ENCODE measurements around the gene PSMA1.

Gene PSMA1

GRCh38 chr11:14503023-14503422 lies 17.2 kb downstream of the PSMA1 start:
- no peaks in the 10 kb centered on the region for H3K4me1 ChIP-seq (ENCODE audit: insufficient read depth, insufficient read length)
- H3K4me3 ChIP-seq (ENCODE audit: insufficient read length, low read depth), result no peak overlapping the region
- TF ChIP-seq SUZ12 (IDR thresholded peaks at IDR 0.05; ENCODE audit: extremely low read depth, insufficient read depth, insufficient read length) (no peak), ZNF274 (IDR thresholded peaks at IDR 0.05; ENCODE audit: low read depth, low read length) (no peak), YY1 (IDR thresholded peaks at IDR 0.05; ENCODE audit: insufficient read depth, insufficient read length) (no peak)
- no peak for DNase-seq (ENCODE audit: low read depth, low spot score)
- peaks cover 51% of the 10 kb centered on the region for H3K36me3 ChIP-seq (ENCODE audit: insufficient read depth, insufficient read length, low read length)
- H3K27me3 ChIP-seq (ENCODE audit: insufficient read depth, insufficient read length), result no peaks in the 10 kb centered on the region
- H3K9ac ChIP-seq (ENCODE audit: insufficient read length, low read depth), result no peak overlapping the region
- no peaks in the 10 kb centered on the region for H3K9me3 ChIP-seq (ENCODE audit: insufficient read depth, low read length)

- Histone ChIP-seq H3K9ac (ENCODE audit: insufficient read length, low read depth) (no peak overlapping the region), H3K36me3 (ENCODE audit: insufficient read depth, insufficient read length, low read length) (peaks cover 50% of the 10 kb centered on the region), H3K9me3 (ENCODE audit: insufficient read depth, low read length) (no peaks in the 10 kb centered on the region), H3K27me3 (ENCODE audit: insufficient read depth, insufficient read length) (no peaks in the 10 kb centered on the region), H3K4me1 (ENCODE audit: insufficient read depth, insufficient read length) (no peaks in the 10 kb centered on the region), H3K4me3 (ENCODE audit: insufficient read length, low read depth) (no peak overlapping the region)
- TF ChIP-seq YY1 (IDR thresholded peaks at IDR 0.05; ENCODE audit: insufficient read depth, insufficient read length) (no peak), SUZ12 (IDR thresholded peaks at IDR 0.05; ENCODE audit: extremely low read depth, insufficient read depth, insufficient read length) (no peak), ZNF274 (IDR thresholded peaks at IDR 0.05; ENCODE audit: low read depth, low read length) (no peak)
- no peak for DNase-seq (ENCODE audit: low read depth, low spot score)
Observed at GRCh38 chr11:14502039-14502438, 18.1 kb downstream of the PSMA1 start.

GRCh38 chr11:14500181-14500651 lies 20.0 kb downstream of the PSMA1 start:
- H3K9ac ChIP-seq (ENCODE audit: insufficient read length, low read depth), result peak overlapping the region; percentile 77
- DNase-seq (ENCODE audit: low read depth, low spot score), result no peak
- peaks cover 49% of the 10 kb centered on the region for H3K36me3 ChIP-seq (ENCODE audit: insufficient read depth, insufficient read length, low read length)
- H3K9me3 ChIP-seq (ENCODE audit: insufficient read depth, low read length), result no peaks in the 10 kb centered on the region
- H3K27me3 ChIP-seq (ENCODE audit: insufficient read depth, insufficient read length), result no peaks in the 10 kb centered on the region
- no peaks in the 10 kb centered on the region for H3K4me1 ChIP-seq (ENCODE audit: insufficient read depth, insufficient read length)
- TF ChIP-seq SUZ12 (IDR thresholded peaks at IDR 0.05; ENCODE audit: extremely low read depth, insufficient read depth, insufficient read length) (no peak), YY1 (IDR thresholded peaks at IDR 0.05; ENCODE audit: insufficient read depth, insufficient read length) (no peak), ZNF274 (IDR thresholded peaks at IDR 0.05; ENCODE audit: low read depth, low read length) (no peak)
- peak overlapping the region; percentile 78 for H3K4me3 ChIP-seq (ENCODE audit: insufficient read length, low read depth)

DNA sequence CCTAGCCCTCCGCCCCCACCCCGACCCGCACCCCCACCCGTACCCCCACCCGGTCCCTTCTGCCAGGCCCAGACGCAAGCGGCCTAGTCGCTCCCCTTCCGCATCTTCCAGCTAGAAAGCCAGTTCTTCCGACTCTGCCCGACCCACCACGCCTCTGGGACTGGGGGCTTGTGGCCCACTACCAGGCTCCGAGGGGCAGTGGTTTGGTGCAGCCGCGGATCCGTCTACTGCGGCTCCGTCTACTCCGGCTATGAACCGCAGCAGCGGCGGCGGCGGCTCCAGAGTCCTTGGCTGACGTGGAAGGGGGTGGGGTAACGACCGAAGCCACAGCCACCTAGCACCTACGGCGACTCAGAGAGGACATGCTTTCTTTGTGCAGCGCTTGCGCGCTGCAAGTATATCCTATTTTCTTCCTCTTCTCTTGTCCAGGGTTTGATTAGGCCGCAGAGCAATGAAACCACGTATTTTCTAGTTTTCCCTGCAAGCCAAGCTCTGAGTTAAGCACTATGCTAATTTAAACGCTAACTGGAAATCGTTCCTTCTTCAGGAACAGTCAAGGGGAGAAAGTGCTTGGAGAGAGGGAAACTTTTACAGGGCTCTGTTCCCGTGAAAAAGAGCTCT lies 20.5 kb downstream of the PSMA1 start, which contains the start of gene COPB1:
Gene COPB1 (minus strand): TSS at position 252 of the 621 bp plus-strand sequence. CDS start 883 bp downstream, outside the sequence.
- peak within 1 kb of the TSS; percentile 94 for H3K9ac ChIP-seq (ENCODE audit: insufficient read length, low read depth)
- peak; percentile 82 for DNase-seq (ENCODE audit: low read depth, low spot score)
- peaks cover 49% of the 10 kb centered on the region for H3K36me3 ChIP-seq (ENCODE audit: insufficient read depth, insufficient read length, low read length)
- TF ChIP-seq SUZ12 (IDR thresholded peaks at IDR 0.05; ENCODE audit: extremely low read depth, insufficient read depth, insufficient read length) (no peak), ZNF274 (IDR thresholded peaks at IDR 0.05; ENCODE audit: low read depth, low read length) (no peak), YY1 (IDR thresholded peaks at IDR 0.05; ENCODE audit: insufficient read depth, insufficient read length) (no peak)
- H3K9me3 ChIP-seq (ENCODE audit: insufficient read depth, low read length), result no peaks in the 10 kb centered on the region
- no peaks in the 10 kb centered on the region for H3K27me3 ChIP-seq (ENCODE audit: insufficient read depth, insufficient read length)
- H3K4me1 ChIP-seq (ENCODE audit: insufficient read depth, insufficient read length), result no peaks in the 10 kb centered on the region
- H3K4me3 ChIP-seq (ENCODE audit: insufficient read length, low read depth), result peak within 1 kb of the TSS; percentile 78

DNA sequence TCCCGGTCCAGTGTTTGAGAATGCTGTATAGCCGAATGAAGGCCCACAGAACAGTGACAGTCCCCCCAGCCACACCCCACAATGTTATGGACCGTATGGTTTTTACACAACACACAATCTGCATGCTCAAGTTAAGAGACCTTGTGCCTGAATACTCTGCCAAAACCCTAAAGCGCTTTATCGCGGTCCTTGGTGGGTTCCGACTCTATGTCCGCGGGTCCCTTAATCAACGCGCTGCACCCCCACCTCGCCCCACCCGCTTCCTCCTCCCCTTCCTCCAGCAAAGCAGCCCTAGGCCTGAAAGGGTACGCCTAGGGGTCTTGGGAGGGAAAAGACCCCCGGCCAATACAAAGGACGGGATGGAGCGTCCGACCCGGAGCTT lies 21.0 kb downstream of the PSMA1 start:
- Histone ChIP-seq H3K4me3 (ENCODE audit: insufficient read length, low read depth) (peak overlapping the region; percentile 78), H3K36me3 (ENCODE audit: insufficient read depth, insufficient read length, low read length) (peaks cover 48% of the 10 kb centered on the region)
- no peak for DNase-seq (ENCODE audit: low read depth, low spot score)

DNA sequence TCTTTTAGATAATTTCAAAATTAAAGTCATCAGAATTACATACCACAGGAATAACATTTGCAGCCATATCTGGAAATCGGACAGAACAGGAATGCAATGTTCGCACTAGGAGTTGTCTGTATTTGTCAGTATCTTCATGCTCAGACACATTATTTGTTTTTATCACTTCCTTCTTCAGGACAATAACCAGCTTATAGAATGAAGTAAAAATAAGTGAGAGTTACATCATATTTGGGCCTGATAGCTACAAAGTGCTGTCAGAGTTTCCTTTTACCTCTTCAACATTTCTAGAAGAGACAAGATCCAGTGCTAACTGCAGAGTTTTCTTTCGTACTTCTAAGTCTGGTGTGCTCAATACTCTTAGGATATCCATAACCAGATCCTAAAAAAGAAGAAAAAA lies 39.5 kb downstream of the PSMA1 start:
- Histone ChIP-seq H3K9ac (ENCODE audit: insufficient read length, low read depth) (no peak overlapping the region), H3K36me3 (ENCODE audit: insufficient read depth, insufficient read length, low read length) (peaks cover 84% of the 10 kb centered on the region), H3K4me3 (ENCODE audit: insufficient read length, low read depth) (no peak overlapping the region), H3K27me3 (ENCODE audit: insufficient read depth, insufficient read length) (no peaks in the 10 kb centered on the region), H3K4me1 (ENCODE audit: insufficient read depth, insufficient read length) (no peaks in the 10 kb centered on the region), H3K9me3 (ENCODE audit: insufficient read depth, low read length) (no peaks in the 10 kb centered on the region)
- DNase-seq (ENCODE audit: low read depth, low spot score), result no peak
- no peak for TF ChIP-seq SUZ12 (IDR thresholded peaks at IDR 0.05; ENCODE audit: extremely low read depth, insufficient read depth, insufficient read length)

More for the DNA sequence above, 21.0 kb downstream of the PSMA1 start:
- Histone ChIP-seq H3K9me3 (ENCODE audit: insufficient read depth, low read length) (no peaks in the 10 kb centered on the region), H3K4me1 (ENCODE audit: insufficient read depth, insufficient read length) (no peaks in the 10 kb centered on the region), H3K9ac (ENCODE audit: insufficient read length, low read depth) (peak overlapping the region; percentile 94), H3K27me3 (ENCODE audit: insufficient read depth, insufficient read length) (no peaks in the 10 kb centered on the region)
- TF ChIP-seq YY1 (IDR thresholded peaks at IDR 0.05; ENCODE audit: insufficient read depth, insufficient read length) (no peak), ZNF274 (IDR thresholded peaks at IDR 0.05; ENCODE audit: low read depth, low read length) (no peak), SUZ12 (IDR thresholded peaks at IDR 0.05; ENCODE audit: extremely low read depth, insufficient read depth, insufficient read length) (no peak)

DNA sequence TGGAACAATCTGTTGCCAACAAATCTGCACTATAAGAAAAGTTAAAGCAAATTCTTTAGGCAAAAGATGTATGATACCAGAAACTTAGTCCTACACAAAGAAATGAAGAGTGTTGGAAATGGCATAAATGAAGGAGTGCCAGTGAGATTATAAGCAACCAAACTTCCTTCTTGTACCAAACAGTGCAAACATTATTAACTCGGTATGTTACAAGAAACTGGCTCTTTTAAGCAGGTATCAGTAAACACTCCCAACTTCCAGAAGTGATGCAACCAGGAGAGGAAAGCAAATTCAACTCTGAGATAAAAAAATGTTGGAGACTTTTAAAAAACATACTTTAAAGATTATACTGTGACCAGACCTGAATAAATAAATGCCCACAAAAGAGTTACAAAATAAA lies 49.1 kb downstream of the PSMA1 start:
- no peak for TF ChIP-seq SUZ12 (IDR thresholded peaks at IDR 0.05; ENCODE audit: extremely low read depth, insufficient read depth, insufficient read length)
- peaks cover 77% of the 10 kb centered on the region for H3K36me3 ChIP-seq (ENCODE audit: insufficient read depth, insufficient read length, low read length)
- no peaks in the 10 kb centered on the region for H3K9me3 ChIP-seq (ENCODE audit: insufficient read depth, low read length)
- H3K27me3 ChIP-seq (ENCODE audit: insufficient read depth, insufficient read length), result no peaks in the 10 kb centered on the region
- DNase-seq (ENCODE audit: low read depth, low spot score), result no peak
- H3K9ac ChIP-seq (ENCODE audit: insufficient read length, low read depth), result no peak overlapping the region
- no peak overlapping the region for H3K4me3 ChIP-seq (ENCODE audit: insufficient read length, low read depth)
- no peaks in the 10 kb centered on the region for H3K4me1 ChIP-seq (ENCODE audit: insufficient read depth, insufficient read length)
